ENCODE measurements around the gene LMO4.

DNA sequence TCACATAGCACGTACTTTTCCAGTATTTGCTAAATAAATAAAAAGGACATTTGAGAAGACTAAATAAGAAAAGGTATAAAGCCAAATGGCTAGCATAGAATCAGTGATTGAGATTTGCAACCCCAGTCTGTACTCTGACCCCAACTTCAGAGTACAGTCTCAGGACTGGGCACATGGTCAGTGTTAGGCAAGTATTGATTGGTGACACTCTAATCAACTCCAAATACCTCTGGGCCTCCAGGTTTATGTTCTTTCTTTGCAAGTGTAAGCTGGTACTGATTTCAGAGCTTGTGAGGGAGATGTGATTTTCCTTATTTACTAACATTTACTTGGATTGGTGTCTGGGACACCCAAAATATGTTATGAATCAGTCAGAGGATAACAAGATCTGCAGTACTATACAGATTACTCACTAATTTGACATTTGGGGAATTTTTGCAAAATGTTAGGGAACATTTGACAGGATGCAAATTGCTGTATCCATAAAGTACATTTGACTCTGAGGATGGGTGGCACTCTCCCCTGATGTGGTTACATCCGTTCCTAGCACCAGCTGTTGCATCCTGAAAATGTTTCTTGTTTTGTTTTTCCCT is 34.2 kb downstream of the LMO4 start:
- TF ChIP-seq, protein P1, sequence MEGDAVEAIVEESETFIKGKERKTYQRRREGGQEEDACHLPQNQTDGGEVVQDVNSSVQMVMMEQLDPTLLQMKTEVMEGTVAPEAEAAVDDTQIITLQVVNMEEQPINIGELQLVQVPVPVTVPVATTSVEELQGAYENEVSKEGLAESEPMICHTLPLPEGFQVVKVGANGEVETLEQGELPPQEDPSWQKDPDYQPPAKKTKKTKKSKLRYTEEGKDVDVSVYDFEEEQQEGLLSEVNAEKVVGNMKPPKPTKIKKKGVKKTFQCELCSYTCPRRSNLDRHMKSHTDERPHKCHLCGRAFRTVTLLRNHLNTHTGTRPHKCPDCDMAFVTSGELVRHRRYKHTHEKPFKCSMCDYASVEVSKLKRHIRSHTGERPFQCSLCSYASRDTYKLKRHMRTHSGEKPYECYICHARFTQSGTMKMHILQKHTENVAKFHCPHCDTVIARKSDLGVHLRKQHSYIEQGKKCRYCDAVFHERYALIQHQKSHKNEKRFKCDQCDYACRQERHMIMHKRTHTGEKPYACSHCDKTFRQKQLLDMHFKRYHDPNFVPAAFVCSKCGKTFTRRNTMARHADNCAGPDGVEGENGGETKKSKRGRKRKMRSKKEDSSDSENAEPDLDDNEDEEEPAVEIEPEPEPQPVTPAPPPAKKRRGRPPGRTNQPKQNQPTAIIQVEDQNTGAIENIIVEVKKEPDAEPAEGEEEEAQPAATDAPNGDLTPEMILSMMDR (IDR thresholded peaks at IDR 0.05; ENCODE audit: low read depth, low read length, poor library complexity, severe bottlenecking): no peak
- TF ChIP-seq EZH2phosphoT487 (IDR thresholded peaks at IDR 0.05; ENCODE audit: borderline replicate concordance, low read length): no peak

All from DOHH2 (cell line).